GM19099 (cell line): ENCODE results near the gene PHF19.
A peak's percentile ranks its signal among the peaks of the same experiment; 100 is the strongest.

Experiments
- POLR2A ChIP-seq: IDR thresholded peaks from 3 replicates; pipeline ENCODE4 v1.6.1; 2011; ENCODE audit warnings: low read depth; ENCODE audit not compliant: insufficient read length; ENCODE audit errors: extremely low read depth

The PHF19 gene

GRCh38 chr9:120876842-120877240, at the start of gene PHF19:
PHF19 (minus strand) TSS chr9:120877188; CDS start chr9:120874741, 2,447 bp downstream.
- TF ChIP-seq POLR2A = no peak

- no peak for TF ChIP-seq POLR2A
Measured at GRCh38 chr9:120926397-120926928, 49.5 kb upstream of the PHF19 start, which contains the start of gene TRAF1. TRAF1 (minus strand) TSS chr9:120926796; CDS start chr9:120926075, 721 bp downstream.

- peak; percentile 98 for TF ChIP-seq POLR2A
Measured at GRCh38 chr9:120925535-120926396, 48.8 kb upstream of the PHF19 start.

GRCh38 chr9:120924698-120925534, 47.9 kb upstream of the PHF19 start:
- no peak for TF ChIP-seq POLR2A

- no peak for TF ChIP-seq POLR2A
Measured at GRCh38 chr9:120923620-120924328, 46.8 kb upstream of the PHF19 start.

GRCh38 chr9:120922404-120923195, 45.6 kb upstream of the PHF19 start:
- TF ChIP-seq POLR2A = peak; percentile 46

GRCh38 chr9:120921661-120922181, 44.7 kb upstream of the PHF19 start:
- peak; percentile 43 for TF ChIP-seq POLR2A

GRCh38 chr9:120920806-120921178, 43.8 kb upstream of the PHF19 start:
- TF ChIP-seq POLR2A = peak; percentile 43

GRCh38 chr9:120919843-120920805, 43.1 kb upstream of the PHF19 start:
- TF ChIP-seq POLR2A = no peak

- no peak for TF ChIP-seq POLR2A
Measured at GRCh38 chr9:120918931-120919842, 42.2 kb upstream of the PHF19 start.

- peak; percentile 12 for TF ChIP-seq POLR2A
Measured at GRCh38 chr9:120917929-120918762, 41.2 kb upstream of the PHF19 start.
